Measurements from ENCODE around the gene CNTN4. TPM values are rescaled to one million over a fixed set of nuclear protein-coding genes. Genes with fewer than 3 reads are reported as not detected.

Gene CNTN4
- total and polyA plus RNA-seq, 2 experiments from 2014 or later = 0.91 to 4.0 TPM

DNA sequence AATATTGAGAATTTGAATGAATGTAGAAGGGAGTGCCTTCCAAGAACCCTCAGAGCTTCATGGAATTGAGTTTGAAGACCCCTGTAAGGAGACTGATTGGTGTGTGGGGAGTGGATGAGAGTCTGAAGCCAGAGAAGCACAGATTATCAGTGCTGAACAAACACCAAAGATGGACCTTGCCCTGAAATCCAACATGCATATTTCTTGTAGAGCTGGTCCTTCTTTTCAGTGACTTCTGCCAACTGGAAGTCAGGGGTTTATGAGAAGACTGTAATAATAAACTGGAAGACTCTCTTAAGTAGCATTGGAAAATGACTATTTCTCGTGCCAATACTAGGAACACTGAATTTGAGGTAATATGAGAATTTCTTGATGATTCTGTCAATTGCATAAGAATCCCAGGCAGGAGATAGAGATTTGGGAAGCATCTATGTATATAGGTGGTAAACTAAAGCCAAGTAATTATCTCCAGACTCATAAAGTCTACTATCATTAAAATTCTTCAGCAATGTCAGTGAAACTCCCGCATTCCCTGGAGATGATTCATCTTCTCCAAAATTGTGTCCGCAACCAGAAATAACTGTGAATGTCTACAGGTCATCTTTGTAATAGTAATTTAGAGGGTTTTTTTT lies 797.8 kb downstream of the CNTN4 start:
- no peaks in the 10 kb centered on the region for H3F3A ChIP-seq (replicated peaks; ENCODE audit: low read depth)
- H3K36me3 Mint-ChIP-seq (ENCODE audit: low read depth) = peaks cover 22% of the 10 kb centered on the region; the same call in 2 of the 3 replicates
- H3K4me3 ChIP-seq = no peak overlapping the region
- no peaks in the 10 kb centered on the region for H3K4me1 Mint-ChIP-seq
- ATAC-seq = no peak
- no peaks in the 10 kb centered on the region for H3K27me3 Mint-ChIP-seq (ENCODE audit: insufficient read depth, low read depth, poor library complexity)
- H3K27me3 ChIP-seq (ENCODE audit: insufficient read depth) = no peaks in the 10 kb centered on the region
- H3K9me3 Mint-ChIP-seq = peaks cover 95% of the 10 kb centered on the region
- H3K4me3 Mint-ChIP-seq = no peak overlapping the region
- H3K27ac ChIP-seq (ENCODE audit: low read depth) = no peak overlapping the region
- no peak overlapping the region for H2AFZ ChIP-seq
- no peak overlapping the region for H3K4me2 ChIP-seq
- no peaks in the 10 kb centered on the region for H3K79me2 ChIP-seq (replicated peaks; ENCODE audit: insufficient read depth)
- no peaks in the 10 kb centered on the region; the same call in 1 of the 2 replicates for H3K9me2 ChIP-seq (ENCODE audit: insufficient read depth)
- no peaks in the 10 kb centered on the region for H4K20me1 ChIP-seq (replicated peaks; ENCODE audit: insufficient read depth)
- TF ChIP-seq POLR2AphosphoS5 (IDR thresholded peaks at IDR 0.05; ENCODE audit: low read depth) (no peak), EZH2 (IDR thresholded peaks at IDR 0.05; ENCODE audit: low read depth, unreplicated experiment) (no peak), ZNF331 (CRISPR knock-in tag; IDR thresholded peaks at IDR 0.05; ENCODE audit: low read depth) (no peak), NANOG (IDR thresholded peaks at IDR 0.05; ENCODE audit: borderline replicate concordance) (no peak), ZNF114 (CRISPR knock-in tag; IDR thresholded peaks at IDR 0.05) (no peak), EZH2phosphoT487 (IDR thresholded peaks at IDR 0.05; ENCODE audit: unreplicated experiment) (no peak), CREB1 (CRISPR knock-in tag; IDR thresholded peaks at IDR 0.05; ENCODE audit: low read depth) (no peak), JUNB (IDR thresholded peaks at IDR 0.05; ENCODE audit: unreplicated experiment) (no peak)
- TF ChIP-seq, protein P1, sequence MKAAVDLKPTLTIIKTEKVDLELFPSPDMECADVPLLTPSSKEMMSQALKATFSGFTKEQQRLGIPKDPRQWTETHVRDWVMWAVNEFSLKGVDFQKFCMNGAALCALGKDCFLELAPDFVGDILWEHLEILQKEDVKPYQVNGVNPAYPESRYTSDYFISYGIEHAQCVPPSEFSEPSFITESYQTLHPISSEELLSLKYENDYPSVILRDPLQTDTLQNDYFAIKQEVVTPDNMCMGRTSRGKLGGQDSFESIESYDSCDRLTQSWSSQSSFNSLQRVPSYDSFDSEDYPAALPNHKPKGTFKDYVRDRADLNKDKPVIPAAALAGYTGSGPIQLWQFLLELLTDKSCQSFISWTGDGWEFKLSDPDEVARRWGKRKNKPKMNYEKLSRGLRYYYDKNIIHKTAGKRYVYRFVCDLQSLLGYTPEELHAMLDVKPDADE (IDR thresholded peaks at IDR 0.05) = no peak
- H3K27ac Mint-ChIP-seq = no peak overlapping the region
- H3K36me3 ChIP-seq (ENCODE audit: insufficient read depth) = no peaks in the 10 kb centered on the region
- peaks cover 22% of the 10 kb centered on the region for H3K4me1 ChIP-seq (ENCODE audit: insufficient read depth)
- DNase-seq (ENCODE audit: low spot score) = no peak

DNA sequence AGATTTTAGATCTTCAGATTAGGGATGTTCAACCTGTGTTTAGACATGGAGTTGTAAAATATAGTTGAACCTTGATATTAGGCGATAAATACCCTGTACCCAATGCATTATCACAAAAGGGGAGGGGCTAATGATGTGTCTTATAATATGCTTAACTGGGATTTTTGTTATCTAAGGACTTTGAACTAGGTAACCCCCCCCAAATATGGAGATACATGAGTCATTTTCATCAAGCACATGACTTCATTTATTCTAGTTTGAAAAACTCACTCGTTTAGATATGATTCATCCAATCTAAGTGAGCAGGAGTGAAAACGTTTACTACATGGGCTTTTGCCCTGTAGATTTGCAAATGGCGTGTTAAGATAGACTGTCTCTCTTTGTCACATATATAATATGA lies 799.2 kb downstream of the CNTN4 start:
- Histone ChIP-seq H3K36me3 (ENCODE audit: insufficient read depth) (no peaks in the 10 kb centered on the region), H3K79me2 (replicated peaks; ENCODE audit: insufficient read depth) (no peaks in the 10 kb centered on the region), H3K4me3 (no peak overlapping the region), H3K4me2 (no peak overlapping the region), H4K20me1 (replicated peaks; ENCODE audit: insufficient read depth) (no peaks in the 10 kb centered on the region), H3K4me1 (ENCODE audit: insufficient read depth) (peaks cover 28% of the 10 kb centered on the region), H3F3A (replicated peaks; ENCODE audit: low read depth) (no peaks in the 10 kb centered on the region), H2AFZ (no peak overlapping the region), H3K27ac (ENCODE audit: low read depth) (no peak overlapping the region), H3K27me3 (ENCODE audit: insufficient read depth) (no peaks in the 10 kb centered on the region), H3K9me2 (ENCODE audit: insufficient read depth) (no peaks in the 10 kb centered on the region; the same call in 1 of the 2 replicates)
- peaks cover 96% of the 10 kb centered on the region for H3K9me3 Mint-ChIP-seq
- no peaks in the 10 kb centered on the region for H3K27me3 Mint-ChIP-seq (ENCODE audit: insufficient read depth, low read depth, poor library complexity)
- H3K4me3 Mint-ChIP-seq = no peak overlapping the region
- H3K4me1 Mint-ChIP-seq = no peaks in the 10 kb centered on the region
- TF ChIP-seq CREB1 (CRISPR knock-in tag; IDR thresholded peaks at IDR 0.05; ENCODE audit: low read depth) = no peak
- TF ChIP-seq EZH2 (IDR thresholded peaks at IDR 0.05; ENCODE audit: low read depth, unreplicated experiment) = no peak
- TF ChIP-seq, protein P2, sequence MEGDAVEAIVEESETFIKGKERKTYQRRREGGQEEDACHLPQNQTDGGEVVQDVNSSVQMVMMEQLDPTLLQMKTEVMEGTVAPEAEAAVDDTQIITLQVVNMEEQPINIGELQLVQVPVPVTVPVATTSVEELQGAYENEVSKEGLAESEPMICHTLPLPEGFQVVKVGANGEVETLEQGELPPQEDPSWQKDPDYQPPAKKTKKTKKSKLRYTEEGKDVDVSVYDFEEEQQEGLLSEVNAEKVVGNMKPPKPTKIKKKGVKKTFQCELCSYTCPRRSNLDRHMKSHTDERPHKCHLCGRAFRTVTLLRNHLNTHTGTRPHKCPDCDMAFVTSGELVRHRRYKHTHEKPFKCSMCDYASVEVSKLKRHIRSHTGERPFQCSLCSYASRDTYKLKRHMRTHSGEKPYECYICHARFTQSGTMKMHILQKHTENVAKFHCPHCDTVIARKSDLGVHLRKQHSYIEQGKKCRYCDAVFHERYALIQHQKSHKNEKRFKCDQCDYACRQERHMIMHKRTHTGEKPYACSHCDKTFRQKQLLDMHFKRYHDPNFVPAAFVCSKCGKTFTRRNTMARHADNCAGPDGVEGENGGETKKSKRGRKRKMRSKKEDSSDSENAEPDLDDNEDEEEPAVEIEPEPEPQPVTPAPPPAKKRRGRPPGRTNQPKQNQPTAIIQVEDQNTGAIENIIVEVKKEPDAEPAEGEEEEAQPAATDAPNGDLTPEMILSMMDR (conservative IDR thresholded peaks at IDR 0.05; ENCODE audit: low read depth in 2 of 2) = no peak
- TF ChIP-seq NANOG (IDR thresholded peaks at IDR 0.05; ENCODE audit: borderline replicate concordance) = no peak
- TF ChIP-seq, protein P3, sequence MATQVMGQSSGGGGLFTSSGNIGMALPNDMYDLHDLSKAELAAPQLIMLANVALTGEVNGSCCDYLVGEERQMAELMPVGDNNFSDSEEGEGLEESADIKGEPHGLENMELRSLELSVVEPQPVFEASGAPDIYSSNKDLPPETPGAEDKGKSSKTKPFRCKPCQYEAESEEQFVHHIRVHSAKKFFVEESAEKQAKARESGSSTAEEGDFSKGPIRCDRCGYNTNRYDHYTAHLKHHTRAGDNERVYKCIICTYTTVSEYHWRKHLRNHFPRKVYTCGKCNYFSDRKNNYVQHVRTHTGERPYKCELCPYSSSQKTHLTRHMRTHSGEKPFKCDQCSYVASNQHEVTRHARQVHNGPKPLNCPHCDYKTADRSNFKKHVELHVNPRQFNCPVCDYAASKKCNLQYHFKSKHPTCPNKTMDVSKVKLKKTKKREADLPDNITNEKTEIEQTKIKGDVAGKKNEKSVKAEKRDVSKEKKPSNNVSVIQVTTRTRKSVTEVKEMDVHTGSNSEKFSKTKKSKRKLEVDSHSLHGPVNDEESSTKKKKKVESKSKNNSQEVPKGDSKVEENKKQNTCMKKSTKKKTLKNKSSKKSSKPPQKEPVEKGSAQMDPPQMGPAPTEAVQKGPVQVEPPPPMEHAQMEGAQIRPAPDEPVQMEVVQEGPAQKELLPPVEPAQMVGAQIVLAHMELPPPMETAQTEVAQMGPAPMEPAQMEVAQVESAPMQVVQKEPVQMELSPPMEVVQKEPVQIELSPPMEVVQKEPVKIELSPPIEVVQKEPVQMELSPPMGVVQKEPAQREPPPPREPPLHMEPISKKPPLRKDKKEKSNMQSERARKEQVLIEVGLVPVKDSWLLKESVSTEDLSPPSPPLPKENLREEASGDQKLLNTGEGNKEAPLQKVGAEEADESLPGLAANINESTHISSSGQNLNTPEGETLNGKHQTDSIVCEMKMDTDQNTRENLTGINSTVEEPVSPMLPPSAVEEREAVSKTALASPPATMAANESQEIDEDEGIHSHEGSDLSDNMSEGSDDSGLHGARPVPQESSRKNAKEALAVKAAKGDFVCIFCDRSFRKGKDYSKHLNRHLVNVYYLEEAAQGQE (IDR thresholded peaks at IDR 0.05; ENCODE audit: unreplicated experiment) = no peak
- TF ChIP-seq STAT1 (IDR thresholded peaks at IDR 0.05; ENCODE audit: unreplicated experiment) = no peak
- ATAC-seq = no peak
- no peak for DNase-seq (ENCODE audit: low spot score)
- H3K27ac Mint-ChIP-seq = no peak overlapping the region
- peaks cover 24% of the 10 kb centered on the region; the same call in 2 of the 3 replicates for H3K36me3 Mint-ChIP-seq (ENCODE audit: low read depth)

All from GM23338 (cell line).